ENCODE results near the gene PLXNA4.

The PLXNA4 gene

DNA sequence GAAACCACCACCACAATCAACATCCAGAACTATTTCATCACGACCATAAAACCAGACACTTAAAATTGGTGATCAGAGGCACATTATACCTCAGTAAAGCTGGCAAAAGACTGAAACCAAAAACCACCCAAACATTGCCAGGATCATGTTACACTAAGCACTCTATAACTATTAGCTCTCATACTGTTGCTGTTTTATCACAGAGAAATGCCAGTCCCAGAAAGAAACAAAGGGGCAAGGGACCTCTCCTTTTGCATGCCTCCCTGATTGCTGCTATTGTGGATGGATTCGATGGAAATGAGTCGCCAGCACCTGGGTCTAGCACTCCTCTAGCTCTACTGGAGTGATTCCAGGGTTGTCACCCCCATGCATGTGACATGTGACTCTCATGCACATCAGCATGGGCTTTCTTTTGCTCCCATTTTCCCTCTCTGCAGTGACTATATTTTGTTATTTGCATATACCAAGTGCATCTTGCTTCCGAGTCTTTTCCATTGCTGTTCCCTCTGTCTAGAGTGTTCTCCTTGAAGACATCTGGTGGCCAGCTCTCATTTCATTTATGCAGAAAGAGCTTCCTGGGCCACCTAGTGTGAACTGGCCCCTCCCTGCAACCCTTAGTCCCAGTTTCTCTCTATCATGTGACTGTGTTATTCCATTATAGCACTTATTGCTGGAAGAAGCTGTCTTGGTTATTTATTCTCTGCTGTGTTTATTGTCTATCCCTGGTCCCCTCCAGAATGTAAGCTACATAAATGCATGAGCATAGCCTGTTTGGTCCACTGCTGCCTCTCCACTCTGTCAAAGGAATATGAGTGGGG is 300.6 kb downstream of the PLXNA4 start:
- no peak overlapping the region for H3K4me3 ChIP-seq
- H3K36me3 ChIP-seq (replicated peaks) = no peaks in the 10 kb centered on the region
- H3K9me3 ChIP-seq = no peaks in the 10 kb centered on the region
- in situ Hi-C loops (cut with MboI; ENCODE audit: low sequenced_read_pairs) = no loop called here
- no peaks in the 10 kb centered on the region for H3K27me3 ChIP-seq (ENCODE audit: low read depth)
- DNase-seq (ENCODE audit: low spot score in 2 of 2) = no peak
- H3K4me1 ChIP-seq = no peaks in the 10 kb centered on the region

DNA sequence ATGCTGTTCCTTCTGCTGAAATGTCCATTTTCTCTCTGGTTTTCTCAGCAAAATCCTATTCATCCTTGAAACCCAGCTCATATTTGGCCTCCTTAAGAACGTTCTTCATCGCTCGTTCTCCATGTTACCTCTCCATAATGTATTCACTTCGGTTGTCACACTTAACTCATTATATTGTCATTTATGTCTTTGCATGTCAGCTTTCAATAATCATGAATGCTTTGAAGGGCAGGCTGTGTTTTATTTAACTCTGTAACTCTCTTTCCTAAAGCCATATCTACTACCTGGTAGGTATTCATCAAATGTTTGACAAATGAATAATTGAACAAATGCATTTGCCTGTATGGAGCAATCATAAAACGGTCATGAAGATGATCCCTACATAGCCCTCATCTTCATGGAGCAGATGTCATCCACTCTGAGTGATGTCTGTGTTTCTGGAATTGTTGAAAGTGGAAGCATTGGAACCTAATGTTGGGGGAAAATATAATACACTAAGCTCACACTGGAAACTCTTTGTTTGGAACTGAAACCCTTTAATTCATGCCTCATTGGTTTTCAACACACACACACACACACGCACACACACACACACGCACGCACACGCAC is 303.4 kb downstream of the PLXNA4 start:
- Histone ChIP-seq H3K36me3 (replicated peaks) (no peaks in the 10 kb centered on the region), H3K27me3 (ENCODE audit: low read depth) (no peaks in the 10 kb centered on the region), H3K4me3 (no peak overlapping the region), H3K9me3 (no peaks in the 10 kb centered on the region), H3K4me1 (no peaks in the 10 kb centered on the region)
- in situ Hi-C loops (cut with MboI; ENCODE audit: low sequenced_read_pairs) = no loop called here
- DNase-seq (ENCODE audit: low spot score in 2 of 2) = no peak

DNA sequence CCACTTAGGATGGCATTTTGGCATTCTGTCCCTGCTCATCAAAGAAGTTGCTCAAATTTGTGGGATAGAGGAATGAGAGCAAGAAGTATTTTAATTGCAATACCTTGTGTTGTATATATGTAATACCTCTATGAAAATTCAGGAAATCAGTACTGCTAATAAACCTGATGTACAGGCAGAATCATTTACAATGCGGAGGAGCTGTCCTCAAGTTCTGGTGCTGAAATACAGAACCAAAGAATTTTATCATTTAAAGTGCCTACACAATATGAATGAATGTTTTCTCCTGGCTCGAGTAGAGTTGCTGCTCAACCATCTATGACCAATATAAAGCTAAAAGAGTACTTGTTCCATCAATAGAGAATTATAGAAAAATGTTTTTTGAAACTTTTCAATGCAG is 305.8 kb downstream of the PLXNA4 start:
- H3K4me3 ChIP-seq = no peak overlapping the region
- no peaks in the 10 kb centered on the region for H3K27me3 ChIP-seq (ENCODE audit: low read depth)
- peak in 1 of 2 experiments; percentile 18 for DNase-seq (ENCODE audit: low spot score in 2 of 2)
- in situ Hi-C loops (cut with MboI; ENCODE audit: low sequenced_read_pairs) = no loop called here
- no peaks in the 10 kb centered on the region for H3K4me1 ChIP-seq
- no peaks in the 10 kb centered on the region for H3K36me3 ChIP-seq (replicated peaks)
- no peaks in the 10 kb centered on the region for H3K9me3 ChIP-seq

DNA sequence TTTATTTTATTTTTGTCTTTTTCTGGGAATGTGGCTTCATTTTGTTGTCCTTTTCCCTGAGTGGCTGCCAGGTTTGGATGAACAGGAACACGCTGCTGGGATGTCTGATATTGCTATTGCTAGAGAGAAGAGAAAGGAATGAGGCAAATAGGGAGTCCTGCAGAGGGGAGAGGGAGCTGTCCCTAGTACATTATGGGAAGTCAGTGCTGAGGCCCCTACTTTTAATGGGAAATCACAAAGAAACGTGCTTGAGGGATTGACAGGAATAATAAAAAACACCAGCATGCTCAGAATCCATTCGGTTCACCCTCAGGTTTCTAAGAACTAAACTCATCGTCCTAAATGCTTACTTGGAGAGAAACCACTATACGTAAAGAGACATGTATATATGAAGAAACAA is 306.6 kb downstream of the PLXNA4 start:
- no peak for DNase-seq (ENCODE audit: low spot score in 2 of 2)
- no peaks in the 10 kb centered on the region for H3K36me3 ChIP-seq (replicated peaks)
- H3K4me1 ChIP-seq = no peaks in the 10 kb centered on the region
- in situ Hi-C loops (cut with MboI; ENCODE audit: low sequenced_read_pairs) = no loop called here
- H3K27me3 ChIP-seq (ENCODE audit: low read depth) = no peaks in the 10 kb centered on the region
- no peaks in the 10 kb centered on the region for H3K9me3 ChIP-seq
- no peak overlapping the region for H3K4me3 ChIP-seq

DNA sequence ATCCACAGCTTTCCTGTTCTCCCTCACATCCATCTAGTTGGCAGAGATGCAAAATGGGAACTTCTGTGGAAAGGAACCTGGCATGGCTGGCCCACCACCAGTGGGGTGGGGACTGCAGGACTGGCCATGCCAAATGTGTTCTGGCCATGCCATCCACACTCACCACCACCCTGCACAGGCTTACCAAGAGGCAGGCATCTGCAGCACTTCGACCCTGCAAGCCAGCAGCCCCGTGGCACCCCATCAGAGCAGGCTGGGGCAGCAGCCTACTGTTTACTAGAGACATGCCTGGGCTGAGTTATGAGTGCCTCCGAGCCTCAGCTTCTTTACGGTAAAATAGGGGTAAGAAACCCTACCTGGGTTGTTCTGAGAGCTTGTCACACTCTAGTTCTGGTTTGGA is 313.1 kb downstream of the PLXNA4 start:
- in situ Hi-C loops (cut with MboI; ENCODE audit: low sequenced_read_pairs) = no loop called here
- Histone ChIP-seq H3K36me3 (replicated peaks) (no peaks in the 10 kb centered on the region), H3K27me3 (ENCODE audit: low read depth) (no peaks in the 10 kb centered on the region), H3K4me1 (no peaks in the 10 kb centered on the region), H3K4me3 (no peak overlapping the region), H3K9me3 (no peaks in the 10 kb centered on the region)
- no peak for DNase-seq (ENCODE audit: low spot score in 2 of 2)

DNA sequence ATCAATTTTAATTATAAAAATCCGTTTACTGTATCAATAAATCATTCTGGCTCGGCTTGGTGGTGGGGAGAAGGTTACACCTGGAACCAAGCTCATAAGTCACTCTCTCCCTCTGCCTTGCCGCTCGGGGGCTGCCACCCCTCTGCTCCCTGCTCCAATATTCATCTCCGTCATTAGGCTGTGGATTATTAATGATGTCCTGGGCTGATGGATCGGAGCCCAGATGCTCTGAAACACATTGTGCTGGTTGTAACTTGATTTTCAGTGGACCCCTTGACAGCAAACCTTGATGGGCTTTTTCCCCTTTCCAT is 314.2 kb downstream of the PLXNA4 start:
- no peak for DNase-seq (ENCODE audit: low spot score in 2 of 2)
- Histone ChIP-seq H3K36me3 (replicated peaks) (no peaks in the 10 kb centered on the region), H3K9me3 (no peaks in the 10 kb centered on the region), H3K27me3 (ENCODE audit: low read depth) (no peaks in the 10 kb centered on the region), H3K4me1 (no peaks in the 10 kb centered on the region), H3K4me3 (no peak overlapping the region)
- in situ Hi-C loops (cut with MboI; ENCODE audit: low sequenced_read_pairs) = no loop called here

DNA sequence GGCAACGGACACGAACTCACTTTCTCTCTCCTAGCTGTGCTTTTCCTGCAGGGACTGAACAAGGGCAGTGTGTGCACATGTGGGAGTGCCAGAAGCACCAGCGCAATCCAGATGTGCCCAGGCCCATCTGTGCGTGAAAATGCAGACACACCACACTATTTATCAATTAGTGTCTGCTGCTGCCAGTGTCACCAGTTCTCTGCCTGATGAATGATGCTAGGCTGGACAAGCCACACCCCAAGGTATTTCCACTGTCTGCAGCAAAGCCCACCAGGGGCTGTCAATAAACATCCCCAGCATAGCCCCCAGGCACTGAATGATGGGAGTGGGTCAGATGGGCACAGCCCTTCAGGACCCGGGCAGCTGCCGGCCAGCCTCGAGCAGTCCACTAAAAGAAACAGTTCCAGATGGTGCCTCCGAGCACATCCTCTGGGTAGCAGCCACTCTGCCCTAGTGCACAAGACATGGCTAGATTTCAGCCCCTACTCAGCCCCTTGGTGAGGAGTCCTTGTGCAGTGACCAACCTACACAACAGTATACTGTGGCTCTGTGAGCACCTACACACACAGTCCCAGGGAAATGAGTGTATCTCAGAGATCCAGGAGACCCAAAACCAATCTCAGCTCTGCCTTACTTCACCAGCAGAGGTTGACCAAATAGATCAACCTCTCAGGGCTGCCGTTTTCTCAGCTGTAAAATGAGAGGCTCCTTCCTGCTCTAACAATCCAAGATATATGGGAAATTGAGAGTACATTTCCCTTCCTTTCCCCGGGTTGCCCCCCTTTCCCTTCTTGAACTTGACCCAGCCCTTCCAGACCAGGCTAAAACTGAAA is 314.7 kb downstream of the PLXNA4 start:
- H3K9me3 ChIP-seq = no peaks in the 10 kb centered on the region
- H3K36me3 ChIP-seq (replicated peaks) = no peaks in the 10 kb centered on the region
- H3K4me1 ChIP-seq = no peaks in the 10 kb centered on the region
- no peak for DNase-seq (ENCODE audit: low spot score in 2 of 2)
- H3K27me3 ChIP-seq (ENCODE audit: low read depth) = no peaks in the 10 kb centered on the region
- no peak overlapping the region for H3K4me3 ChIP-seq
- in situ Hi-C loops (cut with MboI; ENCODE audit: low sequenced_read_pairs) = no loop called here

DNA sequence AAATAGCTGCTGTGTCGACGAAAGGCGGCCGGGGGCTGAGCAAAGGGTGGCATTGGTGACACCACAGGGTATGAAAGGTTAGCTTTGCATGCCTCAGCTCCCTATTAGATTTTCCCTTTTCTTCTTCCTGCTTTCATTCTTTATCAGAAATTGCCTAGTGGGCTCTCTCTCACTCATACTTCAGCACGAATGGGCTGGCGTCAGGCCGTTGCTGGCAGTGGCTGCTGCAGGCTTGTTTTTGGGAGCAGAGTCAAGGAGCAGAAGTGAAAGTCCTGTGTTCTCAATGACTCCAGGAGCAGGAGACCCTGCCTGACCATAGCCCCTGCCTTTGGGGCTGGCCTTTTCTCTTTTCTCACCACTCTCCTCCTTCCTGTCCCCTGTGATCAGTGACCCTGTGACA is 318.0 kb downstream of the PLXNA4 start:
- Histone ChIP-seq H3K36me3 (replicated peaks) (no peaks in the 10 kb centered on the region), H3K4me3 (no peak overlapping the region), H3K27me3 (ENCODE audit: low read depth) (no peaks in the 10 kb centered on the region), H3K9me3 (no peaks in the 10 kb centered on the region), H3K4me1 (no peaks in the 10 kb centered on the region)
- in situ Hi-C loops (cut with MboI; ENCODE audit: low sequenced_read_pairs) = no loop called here
- DNase-seq (ENCODE audit: low spot score in 2 of 2) = no peak

DNA sequence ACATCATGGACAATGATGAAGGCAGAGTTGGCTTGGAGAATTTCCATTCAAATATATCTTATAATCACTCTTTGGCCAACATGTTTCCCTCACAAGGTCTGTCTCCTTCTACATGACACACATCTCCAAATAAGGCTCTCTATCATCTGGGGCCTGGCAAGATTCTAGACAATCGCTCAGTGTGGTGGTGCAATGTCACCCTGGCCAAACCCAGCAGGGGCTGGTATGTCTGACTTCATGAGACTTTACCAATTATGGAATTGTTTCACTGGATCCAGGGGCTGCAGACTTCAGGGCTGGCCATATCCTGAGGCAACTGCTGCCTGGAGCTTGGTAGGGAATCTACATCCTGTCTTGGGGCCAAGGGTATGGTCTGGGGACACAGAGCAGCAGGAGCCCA is 319.0 kb downstream of the PLXNA4 start:
- no peaks in the 10 kb centered on the region for H3K27me3 ChIP-seq (ENCODE audit: low read depth)
- H3K4me1 ChIP-seq = no peaks in the 10 kb centered on the region
- H3K9me3 ChIP-seq = no peaks in the 10 kb centered on the region
- H3K36me3 ChIP-seq (replicated peaks) = no peaks in the 10 kb centered on the region
- in situ Hi-C loops (cut with MboI; ENCODE audit: low sequenced_read_pairs) = no loop called here
- H3K4me3 ChIP-seq = no peak overlapping the region
- no peak for DNase-seq (ENCODE audit: low spot score in 2 of 2)

DNA sequence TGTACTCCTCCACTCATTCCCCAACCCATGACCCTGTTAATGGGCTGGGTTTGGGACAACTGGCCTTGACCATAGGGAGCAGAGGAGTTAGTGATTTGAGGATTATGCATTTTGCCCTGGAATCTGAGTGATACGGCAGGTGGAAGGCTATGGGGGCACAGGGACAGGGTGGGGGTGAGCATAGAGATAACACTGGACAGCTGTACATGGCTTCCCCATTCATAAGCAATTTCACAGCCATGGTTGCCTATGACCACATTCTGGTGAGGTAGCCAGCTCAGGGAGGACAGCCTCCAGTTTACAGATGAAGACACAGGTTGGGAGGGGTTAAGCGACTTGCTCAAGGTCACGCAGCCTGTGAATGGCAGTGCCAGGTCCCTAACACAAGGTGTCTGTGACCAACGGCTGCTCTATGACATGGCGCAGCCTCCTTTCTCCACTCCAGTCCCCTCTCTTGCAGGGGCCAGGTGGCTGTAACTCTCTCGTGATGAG is 319.5 kb downstream of the PLXNA4 start:
- in situ Hi-C loops (cut with MboI; ENCODE audit: low sequenced_read_pairs) = no loop called here
- no peaks in the 10 kb centered on the region for H3K4me1 ChIP-seq
- no peaks in the 10 kb centered on the region for H3K36me3 ChIP-seq (replicated peaks)
- H3K9me3 ChIP-seq = no peaks in the 10 kb centered on the region
- no peak overlapping the region for H3K4me3 ChIP-seq
- DNase-seq (ENCODE audit: low spot score in 2 of 2) = no peak
- no peaks in the 10 kb centered on the region for H3K27me3 ChIP-seq (ENCODE audit: low read depth)

DNA sequence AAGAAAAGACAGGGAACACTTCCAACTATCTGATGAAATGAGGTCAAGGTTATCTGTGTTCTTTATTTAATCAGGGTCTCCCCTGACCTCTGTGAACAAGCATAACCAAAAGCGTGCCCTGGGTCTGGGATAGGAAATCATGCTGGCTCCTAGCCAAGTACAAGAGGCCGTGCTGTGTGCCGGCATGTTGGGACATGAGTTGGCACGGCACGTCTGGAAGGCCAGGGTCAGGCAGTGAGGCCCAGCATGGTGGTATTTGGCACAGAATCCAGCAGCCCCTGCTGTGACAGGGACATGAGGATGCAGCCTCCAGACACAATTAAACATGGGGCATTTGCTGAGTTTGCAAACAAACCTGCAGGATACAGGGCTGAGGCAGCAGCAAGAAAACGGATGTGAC is 320.4 kb downstream of the PLXNA4 start:
- no peak for DNase-seq (ENCODE audit: low spot score in 2 of 2)
- no peak overlapping the region for H3K4me3 ChIP-seq
- no peaks in the 10 kb centered on the region for H3K4me1 ChIP-seq
- in situ Hi-C loops (cut with MboI; ENCODE audit: low sequenced_read_pairs) = no loop called here
- H3K36me3 ChIP-seq (replicated peaks) = no peaks in the 10 kb centered on the region
- no peaks in the 10 kb centered on the region for H3K27me3 ChIP-seq (ENCODE audit: low read depth)
- H3K9me3 ChIP-seq = no peaks in the 10 kb centered on the region

DNA sequence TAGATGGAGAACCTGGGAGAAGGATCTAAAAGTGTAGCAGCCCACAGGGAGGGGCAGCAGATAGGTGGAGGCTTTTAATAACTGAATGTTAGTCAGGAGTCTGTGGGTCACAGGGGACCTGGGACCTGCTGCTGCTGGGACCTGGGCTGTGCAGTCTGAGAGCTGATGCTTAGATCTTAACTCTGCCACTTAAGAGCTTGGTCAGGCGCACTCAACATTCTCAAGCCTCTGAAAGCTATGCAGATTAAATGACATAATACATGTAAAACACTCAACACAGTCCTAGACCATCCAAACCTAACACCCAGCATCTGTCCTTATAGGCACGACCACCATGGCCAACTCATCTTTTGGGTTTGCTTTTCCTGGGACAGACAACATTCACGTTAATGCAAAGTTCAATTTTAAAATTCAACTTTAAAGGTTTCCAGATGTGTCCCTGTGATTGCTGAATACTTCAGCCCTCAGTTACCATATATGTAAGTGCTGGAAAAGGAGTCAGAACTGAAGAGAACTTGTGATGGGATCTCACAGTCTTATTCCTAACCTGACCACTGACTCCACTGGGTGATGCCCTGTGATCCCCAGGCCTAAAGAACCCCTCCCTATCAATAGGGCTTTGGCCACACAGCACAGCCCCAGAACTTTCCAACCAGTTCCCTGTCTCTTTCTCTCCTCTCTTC is 321.0 kb downstream of the PLXNA4 start:
- H3K4me1 ChIP-seq = no peaks in the 10 kb centered on the region
- in situ Hi-C loops (cut with MboI; ENCODE audit: low sequenced_read_pairs) = no loop called here
- DNase-seq (ENCODE audit: low spot score in 2 of 2) = no peak

DNA sequence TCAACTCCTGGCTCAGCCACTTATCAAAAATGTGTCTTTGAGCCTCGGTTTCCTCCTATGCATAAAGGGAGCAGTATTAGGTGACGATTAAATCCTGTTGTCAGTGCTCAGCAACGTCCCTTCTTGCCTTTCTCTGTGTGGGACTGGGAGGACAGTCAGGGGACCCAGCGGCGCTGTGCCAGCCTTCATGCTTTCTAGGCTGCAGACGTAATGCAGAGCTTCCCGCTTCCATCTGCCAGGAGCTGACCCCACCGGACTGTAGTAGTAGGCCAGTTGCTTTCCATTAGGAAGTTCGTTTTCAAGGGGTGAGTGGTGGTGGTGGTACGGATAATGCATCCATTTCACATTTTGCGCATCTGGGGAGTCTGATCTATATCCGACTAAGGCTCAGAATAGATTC is 321.8 kb downstream of the PLXNA4 start:
- Histone ChIP-seq H3K27me3 (ENCODE audit: low read depth) (no peaks in the 10 kb centered on the region), H3K4me1 (no peaks in the 10 kb centered on the region), H3K4me3 (no peak overlapping the region), H3K9me3 (no peaks in the 10 kb centered on the region), H3K36me3 (replicated peaks) (no peaks in the 10 kb centered on the region)
- in situ Hi-C loops (cut with MboI; ENCODE audit: low sequenced_read_pairs) = no loop called here
- DNase-seq (ENCODE audit: low spot score in 2 of 2) = no peak

More for the DNA sequence above, 321.0 kb downstream of the PLXNA4 start:
- no peaks in the 10 kb centered on the region for H3K36me3 ChIP-seq (replicated peaks)
- no peaks in the 10 kb centered on the region for H3K27me3 ChIP-seq (ENCODE audit: low read depth)
- H3K9me3 ChIP-seq = no peaks in the 10 kb centered on the region
- no peak overlapping the region for H3K4me3 ChIP-seq

DNA sequence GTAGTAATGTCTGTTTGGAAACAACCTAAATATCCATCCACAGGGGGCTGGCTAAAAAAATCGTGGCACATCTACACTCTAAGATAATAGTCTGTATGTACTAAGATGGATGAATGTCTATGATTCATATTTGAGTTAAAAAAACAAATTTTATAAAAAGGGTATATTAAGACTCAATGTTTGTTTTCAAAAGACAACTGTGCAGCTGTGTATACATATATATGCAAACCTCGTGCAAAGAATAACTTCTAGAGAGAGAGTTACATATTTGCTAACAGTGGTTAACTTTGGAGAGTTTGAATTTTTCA is 323.5 kb downstream of the PLXNA4 start:
- H3K27me3 ChIP-seq (ENCODE audit: low read depth) = no peaks in the 10 kb centered on the region
- no peak for DNase-seq (ENCODE audit: low spot score in 2 of 2)
- no peaks in the 10 kb centered on the region for H3K9me3 ChIP-seq
- H3K36me3 ChIP-seq (replicated peaks) = no peaks in the 10 kb centered on the region
- in situ Hi-C loops (cut with MboI; ENCODE audit: low sequenced_read_pairs) = no loop called here
- H3K4me3 ChIP-seq = no peak overlapping the region
- H3K4me1 ChIP-seq = no peaks in the 10 kb centered on the region
